ENCODE measurements around the gene TRIM38. TPM values are rescaled to one million over a fixed set of nuclear protein-coding genes. Genes with fewer than 3 reads are reported as not detected.
"Not testable (repeated sequence)": the region's sequence is repeated elsewhere in the genome, so short reads cannot be mapped to it uniquely, and the experiment has no call there.

TRIM38 gene
- polyA plus RNA-seq, 4 donors: 3.5 to 16.4 (median 6.1) TPM

GRCh38 chr6:26008470-26008869 lies 45.9 kb downstream of the TRIM38 start:
- WGBS, 3 donors: 55 to 63% (median 61%) methylated on average over 3 of the region's 3 CpGs
- no peak overlapping the region for H3K27ac ChIP-seq (ENCODE audit: low read depth in 1 of 3, low read length in 2 of 3)

DNA sequence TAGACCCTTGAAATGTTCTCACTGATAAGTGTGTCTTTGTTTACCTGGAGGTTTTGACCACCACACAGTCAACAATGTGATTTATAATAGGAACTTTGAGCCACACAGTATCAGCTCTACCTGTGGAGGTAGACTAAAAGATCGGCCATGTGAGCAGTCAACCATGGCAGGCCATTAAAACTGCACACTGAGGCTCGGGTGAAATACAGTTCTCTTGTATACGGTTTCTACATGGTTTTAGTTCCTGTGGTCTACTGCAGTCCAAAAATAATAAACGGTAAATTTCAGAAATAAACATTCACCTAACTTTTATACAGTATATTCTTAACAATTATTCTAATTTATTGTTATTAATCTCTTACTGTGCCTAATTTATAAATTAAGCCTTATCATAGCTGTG lies 47.2 kb downstream of the TRIM38 start:
- Histone ChIP-seq H3K27me3 (ENCODE audit: control insufficient read depth in 3 of 3, insufficient read depth in 3 of 3, low read length in 3 of 3) (no peaks in the 10 kb centered on the region), H3K27ac (ENCODE audit: low read depth in 1 of 3, low read length in 2 of 3) (no peak overlapping the region), H3K4me3 (ENCODE audit: low read depth in 1 of 3, low read length in 3 of 3) (no peak overlapping the region), H3K4me1 (ENCODE audit: control insufficient read depth in 3 of 3, insufficient read depth in 2 of 3, low read depth in 1 of 3, low read length in 2 of 3) (peaks cover 0 to 3% (median 0%) of the 10 kb centered on the region in 3 donors), H3K9me3 (ENCODE audit: control insufficient read depth in 2 of 2, insufficient read depth in 1 of 2, low read depth in 1 of 2, low read length in 1 of 2) (no peaks in the 10 kb centered on the region), H3K36me3 (ENCODE audit: control insufficient read depth in 3 of 3, insufficient read depth in 2 of 3, low read depth in 1 of 3, low read length in 3 of 3) (peaks cover 0 to 4% (median 0%) of the 10 kb centered on the region in 3 donors)
- WGBS, 3 donors: 83 to 92% (median 91%) methylated on average over 4 of the region's 4 CpGs
- FAIRE-seq (no peak), DNase-seq (no peak)

More at GRCh38 chr6:26008470-26008869, 45.9 kb downstream of the TRIM38 start:
- H3K9me3 ChIP-seq (ENCODE audit: control insufficient read depth in 2 of 2, insufficient read depth in 1 of 2, low read depth in 1 of 2, low read length in 1 of 2): no peaks in the 10 kb centered on the region
- FAIRE-seq (no peak), DNase-seq (no peak)
- no peak overlapping the region for H3K4me3 ChIP-seq (ENCODE audit: low read depth in 1 of 3, low read length in 3 of 3)
- H3K4me1 ChIP-seq (ENCODE audit: control insufficient read depth in 3 of 3, insufficient read depth in 2 of 3, low read depth in 1 of 3, low read length in 2 of 3): peaks cover 0 to 3% (median 0%) of the 10 kb centered on the region in 3 donors
- peaks cover 0 to 8% (median 0%) of the 10 kb centered on the region in 3 donors for H3K36me3 ChIP-seq (ENCODE audit: control insufficient read depth in 3 of 3, insufficient read depth in 2 of 3, low read depth in 1 of 3, low read length in 3 of 3)
- H3K27me3 ChIP-seq (ENCODE audit: control insufficient read depth in 3 of 3, insufficient read depth in 3 of 3, low read length in 3 of 3): no peaks in the 10 kb centered on the region

GRCh38 chr6:26012061-26012460 lies 49.5 kb downstream of the TRIM38 start:
- H3K27me3 ChIP-seq (ENCODE audit: control insufficient read depth in 3 of 3, insufficient read depth in 3 of 3, low read length in 3 of 3): no peaks in the 10 kb centered on the region
- FAIRE-seq (no peak), DNase-seq (no peak)

DNA sequence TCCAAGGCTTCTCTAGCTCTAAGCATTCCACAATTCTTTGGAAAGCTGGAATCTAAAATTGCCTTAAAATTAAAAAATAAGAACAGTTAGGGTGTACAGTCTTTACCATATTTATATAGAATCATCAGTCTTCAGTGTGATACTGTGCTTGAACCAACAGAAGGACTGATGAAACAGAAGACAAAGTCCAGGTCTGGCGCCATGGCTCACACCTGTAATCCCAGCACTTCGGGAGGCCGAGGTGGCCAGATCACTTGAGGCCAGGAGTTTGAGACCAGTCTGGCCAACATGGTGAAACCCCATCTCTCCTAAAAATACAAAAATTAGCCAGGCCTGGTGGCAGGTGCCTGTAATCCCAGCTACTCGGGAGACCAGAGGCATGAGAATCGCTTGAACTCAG lies 51.8 kb downstream of the TRIM38 start:
- not testable (repeated sequence) for H3K36me3 ChIP-seq (ENCODE audit: control insufficient read depth in 3 of 3, insufficient read depth in 2 of 3, low read depth in 1 of 3, low read length in 3 of 3); DNase-seq; H3K27me3 ChIP-seq (ENCODE audit: control insufficient read depth in 3 of 3, insufficient read depth in 3 of 3, low read length in 3 of 3); H3K4me3 ChIP-seq (ENCODE audit: low read depth in 1 of 3, low read length in 3 of 3); H3K27ac ChIP-seq (ENCODE audit: low read depth in 1 of 3, low read length in 2 of 3); FAIRE-seq; H3K4me1 ChIP-seq (ENCODE audit: control insufficient read depth in 3 of 3, insufficient read depth in 2 of 3, low read depth in 1 of 3, low read length in 2 of 3); H3K9me3 ChIP-seq (ENCODE audit: control insufficient read depth in 2 of 2, insufficient read depth in 1 of 2, low read depth in 1 of 2, low read length in 1 of 2)
- 90 to 97% (median 96%) methylated on average over 5 of the region's 5 CpGs for WGBS, 3 donors

More at GRCh38 chr6:26012061-26012460, 49.5 kb downstream of the TRIM38 start:
- H3K27ac ChIP-seq (ENCODE audit: low read depth in 1 of 3, low read length in 2 of 3): no peak overlapping the region
- no peak overlapping the region for H3K4me3 ChIP-seq (ENCODE audit: low read depth in 1 of 3, low read length in 3 of 3)
- 79 to 90% (median 81%) methylated on average over 2 of the region's 2 CpGs for WGBS, 3 donors
- no peaks in the 10 kb centered on the region for H3K9me3 ChIP-seq (ENCODE audit: control insufficient read depth in 2 of 2, insufficient read depth in 1 of 2, low read depth in 1 of 2, low read length in 1 of 2)
- H3K4me1 ChIP-seq (ENCODE audit: control insufficient read depth in 3 of 3, insufficient read depth in 2 of 3, low read depth in 1 of 3, low read length in 2 of 3): peaks cover 0 to 6% (median 0%) of the 10 kb centered on the region in 3 donors
- no peaks in the 10 kb centered on the region for H3K36me3 ChIP-seq (ENCODE audit: control insufficient read depth in 3 of 3, insufficient read depth in 2 of 3, low read depth in 1 of 3, low read length in 3 of 3)

DNA sequence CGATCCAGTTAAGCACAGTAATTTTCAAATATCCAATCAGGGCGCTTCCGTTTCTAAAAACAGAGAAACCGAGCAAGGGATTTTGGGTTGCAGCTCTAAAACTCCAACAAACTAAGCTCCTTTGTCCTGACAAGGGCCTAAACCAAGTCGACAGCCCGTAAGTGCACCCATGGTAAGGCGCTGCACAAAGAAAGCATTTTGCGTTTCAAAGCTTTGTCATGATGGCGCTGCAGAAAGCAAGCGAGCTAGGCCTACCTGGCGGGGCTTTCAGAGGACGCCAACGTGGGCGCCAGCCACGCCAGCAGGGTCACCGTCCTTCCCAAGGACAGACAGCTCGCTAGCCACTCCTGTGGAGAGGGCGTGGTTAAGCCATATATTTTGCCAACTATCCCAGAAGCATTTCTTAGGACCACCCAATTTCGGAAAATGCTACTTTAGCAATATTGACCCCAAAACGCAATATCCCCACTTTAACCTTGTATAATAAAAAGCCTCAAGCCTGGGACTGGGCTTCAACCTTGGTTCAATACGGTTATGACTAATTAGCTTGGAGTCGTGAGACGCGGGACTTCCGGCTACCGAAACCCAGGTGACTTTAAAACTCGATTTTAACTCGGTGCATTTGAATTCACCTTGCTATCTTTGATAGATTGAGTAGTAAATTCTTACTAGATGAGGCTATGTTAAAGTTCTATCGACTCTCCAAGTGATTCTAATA lies 53.8 kb downstream of the TRIM38 start:
- H3K9me3 ChIP-seq (ENCODE audit: control insufficient read depth in 2 of 2, insufficient read depth in 1 of 2, low read depth in 1 of 2, low read length in 1 of 2): peaks cover 0 to 9% of the 10 kb centered on the region in 2 donors

DNA sequence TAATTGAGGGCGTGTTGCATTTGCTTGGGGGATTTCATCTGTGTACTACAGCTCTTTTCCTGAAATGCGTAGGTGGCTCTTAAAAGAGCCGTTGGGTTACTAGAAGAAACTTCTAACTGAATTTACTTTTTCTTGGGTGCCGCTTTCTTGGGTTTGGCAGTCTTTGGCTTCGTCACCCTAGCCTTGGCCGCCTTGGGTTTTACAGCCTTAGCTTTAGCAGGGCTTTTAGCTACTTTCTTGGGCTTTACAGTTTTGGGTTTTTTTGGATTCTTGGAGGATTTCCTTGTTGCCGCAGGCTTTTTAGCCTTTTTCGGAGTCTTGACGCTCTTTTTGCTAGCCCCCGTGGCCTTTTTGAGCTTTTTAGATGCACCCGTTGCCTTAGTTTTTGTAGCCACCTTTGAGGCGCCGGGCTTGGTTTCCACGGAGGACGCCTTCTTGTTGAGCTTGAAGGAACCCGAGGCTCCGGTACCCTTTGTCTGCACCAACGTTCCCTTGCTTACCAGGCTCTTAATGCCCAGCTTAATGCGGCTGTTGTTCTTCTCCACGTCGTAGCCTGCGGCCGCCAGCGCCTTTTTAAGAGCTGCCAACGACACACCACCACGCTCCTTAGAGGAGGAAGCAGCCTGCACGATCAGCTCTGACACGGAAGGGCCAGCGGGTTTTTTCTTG lies 54.5 kb downstream of the TRIM38 start:
- DNase-seq (peak in 1 of 2 donors; percentile 26), FAIRE-seq (no peak)
- Histone ChIP-seq H3K4me3 (ENCODE audit: low read depth in 1 of 3, low read length in 3 of 3) (peak overlapping the region in 1 of 3 donors; percentile 44), H3K27ac (ENCODE audit: low read depth in 1 of 3, low read length in 2 of 3) (peak overlapping the region in 2 of 3 donors; percentile 55 to 73), H3K27me3 (ENCODE audit: control insufficient read depth in 3 of 3, insufficient read depth in 3 of 3, low read length in 3 of 3) (no peaks in the 10 kb centered on the region), H3K4me1 (ENCODE audit: control insufficient read depth in 3 of 3, insufficient read depth in 2 of 3, low read depth in 1 of 3, low read length in 2 of 3) (peaks cover 0 to 7% (median 0%) of the 10 kb centered on the region in 3 donors), H3K9me3 (ENCODE audit: control insufficient read depth in 2 of 2, insufficient read depth in 1 of 2, low read depth in 1 of 2, low read length in 1 of 2) (peaks cover 0 to 9% of the 10 kb centered on the region in 2 donors), H3K36me3 (ENCODE audit: control insufficient read depth in 3 of 3, insufficient read depth in 2 of 3, low read depth in 1 of 3, low read length in 3 of 3) (no peaks in the 10 kb centered on the region)
- WGBS, 3 donors: 36 to 66% (median 64%) methylated on average over 29 of the region's 29 CpGs

More for the DNA sequence above, 53.8 kb downstream of the TRIM38 start:
- FAIRE-seq (no peak), DNase-seq (peak in 1 of 2 donors; percentile 28)
- H3K36me3 ChIP-seq (ENCODE audit: control insufficient read depth in 3 of 3, insufficient read depth in 2 of 3, low read depth in 1 of 3, low read length in 3 of 3): no peaks in the 10 kb centered on the region
- no peaks in the 10 kb centered on the region for H3K27me3 ChIP-seq (ENCODE audit: control insufficient read depth in 3 of 3, insufficient read depth in 3 of 3, low read length in 3 of 3)
- peaks cover 0 to 7% (median 0%) of the 10 kb centered on the region in 3 donors for H3K4me1 ChIP-seq (ENCODE audit: control insufficient read depth in 3 of 3, insufficient read depth in 2 of 3, low read depth in 1 of 3, low read length in 2 of 3)
- H3K4me3 ChIP-seq (ENCODE audit: low read depth in 1 of 3, low read length in 3 of 3): peak overlapping the region in 1 of 3 donors; percentile 44
- WGBS, 3 donors: 68 to 86% (median 85%) methylated on average over 29 of the region's 29 CpGs
- H3K27ac ChIP-seq (ENCODE audit: low read depth in 1 of 3, low read length in 2 of 3): peak overlapping the region in 1 of 3 donors; percentile 73

DNA sequence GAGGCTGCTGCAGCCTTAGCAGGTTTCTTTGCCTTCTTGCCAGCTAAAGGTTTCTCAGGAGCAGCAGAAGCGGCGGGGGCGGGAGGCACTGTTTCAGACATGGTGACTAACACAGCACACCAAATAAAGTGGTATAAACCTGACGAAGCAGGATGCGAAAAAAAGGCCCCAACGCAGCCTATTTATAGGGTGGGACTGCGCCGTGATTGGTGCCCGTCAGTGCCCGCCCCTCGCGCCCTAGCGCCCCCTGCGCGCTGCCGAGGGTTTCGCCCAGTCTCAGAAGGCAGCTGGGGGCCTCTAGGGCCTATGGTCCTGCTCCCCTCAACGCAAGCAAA lies 55.0 kb downstream of the TRIM38 start:
- Histone ChIP-seq H3K4me1 (ENCODE audit: control insufficient read depth in 3 of 3, insufficient read depth in 2 of 3, low read depth in 1 of 3, low read length in 2 of 3) (peaks cover 0 to 11% (median 0%) of the 10 kb centered on the region in 3 donors), H3K27ac (ENCODE audit: low read depth in 1 of 3, low read length in 2 of 3) (peak overlapping the region in 2 of 3 donors; percentile 55 to 73), H3K9me3 (ENCODE audit: control insufficient read depth in 2 of 2, insufficient read depth in 1 of 2, low read depth in 1 of 2, low read length in 1 of 2) (peaks cover 0 to 9% of the 10 kb centered on the region in 2 donors), H3K27me3 (ENCODE audit: control insufficient read depth in 3 of 3, insufficient read depth in 3 of 3, low read length in 3 of 3) (no peaks in the 10 kb centered on the region), H3K4me3 (ENCODE audit: low read depth in 1 of 3, low read length in 3 of 3) (peak overlapping the region in 1 of 3 donors; percentile 44), H3K36me3 (ENCODE audit: control insufficient read depth in 3 of 3, insufficient read depth in 2 of 3, low read depth in 1 of 3, low read length in 3 of 3) (no peaks in the 10 kb centered on the region)
- DNase-seq (peak; percentile 5 to 70), FAIRE-seq (no peak)
- 26 to 61% (median 49%) methylated on average over 18 of the region's 18 CpGs for WGBS, 3 donors

DNA sequence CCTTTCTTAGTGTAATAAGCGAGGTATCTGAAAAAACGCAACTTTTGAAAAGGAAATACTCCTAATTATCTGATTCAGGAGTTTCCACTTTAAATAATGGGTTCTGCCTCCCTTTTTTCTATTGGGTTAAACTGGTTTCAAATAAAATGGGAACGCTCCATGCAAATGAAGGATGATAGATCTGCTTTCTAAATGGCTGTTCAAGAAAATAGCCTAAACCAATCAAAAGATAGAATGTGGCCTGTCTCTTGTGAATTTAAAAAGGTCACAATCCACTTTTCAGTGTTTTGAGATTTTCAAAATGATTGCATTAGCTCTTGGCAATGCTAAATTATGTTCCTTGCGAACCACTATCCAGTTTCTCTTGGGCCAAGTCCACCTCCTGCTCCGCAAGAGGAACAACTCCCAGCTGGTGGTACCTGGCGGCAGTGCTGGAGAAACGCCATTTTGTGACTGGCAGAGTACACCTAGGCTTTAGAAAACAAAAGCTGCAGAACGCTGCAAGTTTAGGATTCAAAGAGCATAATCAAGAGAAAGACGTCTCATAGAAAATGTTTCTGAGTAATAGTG lies 56.7 kb downstream of the TRIM38 start:
- DNase-seq (no peak), FAIRE-seq (no peak)
- H3K4me3 ChIP-seq (ENCODE audit: low read depth in 1 of 3, low read length in 3 of 3): no peak overlapping the region
- peaks cover 0 to 11% (median 0%) of the 10 kb centered on the region in 3 donors for H3K4me1 ChIP-seq (ENCODE audit: control insufficient read depth in 3 of 3, insufficient read depth in 2 of 3, low read depth in 1 of 3, low read length in 2 of 3)
- no peaks in the 10 kb centered on the region for H3K27me3 ChIP-seq (ENCODE audit: control insufficient read depth in 3 of 3, insufficient read depth in 3 of 3, low read length in 3 of 3)
- H3K36me3 ChIP-seq (ENCODE audit: control insufficient read depth in 3 of 3, insufficient read depth in 2 of 3, low read depth in 1 of 3, low read length in 3 of 3): no peaks in the 10 kb centered on the region
- H3K9me3 ChIP-seq (ENCODE audit: control insufficient read depth in 2 of 2, insufficient read depth in 1 of 2, low read depth in 1 of 2, low read length in 1 of 2): peaks cover 0 to 9% of the 10 kb centered on the region in 2 donors
- 78 to 84% (median 84%) methylated on average over 9 of the region's 9 CpGs for WGBS, 3 donors
- no peak overlapping the region for H3K27ac ChIP-seq (ENCODE audit: low read depth in 1 of 3, low read length in 2 of 3)

Measured in small intestine (tissue), 7 donors.